ENCODE results near the gene ADAMTS18.

GRCh38 chr16:77234611-77235010, 200.2 kb downstream of the ADAMTS18 start:
- TF ChIP-seq, protein P1, sequence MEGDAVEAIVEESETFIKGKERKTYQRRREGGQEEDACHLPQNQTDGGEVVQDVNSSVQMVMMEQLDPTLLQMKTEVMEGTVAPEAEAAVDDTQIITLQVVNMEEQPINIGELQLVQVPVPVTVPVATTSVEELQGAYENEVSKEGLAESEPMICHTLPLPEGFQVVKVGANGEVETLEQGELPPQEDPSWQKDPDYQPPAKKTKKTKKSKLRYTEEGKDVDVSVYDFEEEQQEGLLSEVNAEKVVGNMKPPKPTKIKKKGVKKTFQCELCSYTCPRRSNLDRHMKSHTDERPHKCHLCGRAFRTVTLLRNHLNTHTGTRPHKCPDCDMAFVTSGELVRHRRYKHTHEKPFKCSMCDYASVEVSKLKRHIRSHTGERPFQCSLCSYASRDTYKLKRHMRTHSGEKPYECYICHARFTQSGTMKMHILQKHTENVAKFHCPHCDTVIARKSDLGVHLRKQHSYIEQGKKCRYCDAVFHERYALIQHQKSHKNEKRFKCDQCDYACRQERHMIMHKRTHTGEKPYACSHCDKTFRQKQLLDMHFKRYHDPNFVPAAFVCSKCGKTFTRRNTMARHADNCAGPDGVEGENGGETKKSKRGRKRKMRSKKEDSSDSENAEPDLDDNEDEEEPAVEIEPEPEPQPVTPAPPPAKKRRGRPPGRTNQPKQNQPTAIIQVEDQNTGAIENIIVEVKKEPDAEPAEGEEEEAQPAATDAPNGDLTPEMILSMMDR (IDR thresholded peaks at IDR 0.05), result no peak
- TF ChIP-seq EP300 (IDR thresholded peaks at IDR 0.05), result no peak
- no peak for TF ChIP-seq POLR2A (IDR thresholded peaks at IDR 0.05)
